Osteoblast (primary cell): Measurements from ENCODE around the gene C4orf54. TPM values are rescaled to one million over a fixed set of nuclear protein-coding genes. Genes with fewer than 3 reads are reported as not detected.

ENCODE experiments used
- DNase-seq: peaks from one replicate; pipeline ENCODE4 v3.0.0; 2011; ENCODE audit warnings: low spot score, mixed read lengths; ENCODE audit not compliant: insufficient read length; ENCODE audit errors: missing footprints
- H2AFZ ChIP-seq: 2 replicates; pipeline ENCODE4 v1.6.0; 2011; ENCODE audit warnings: mild to moderate bottlenecking, low read length
- H3K27ac ChIP-seq: 2 replicates; pipeline ENCODE4 v1.5.1; 2011; ENCODE audit warnings: mild to moderate bottlenecking, low read depth, low read length, moderate library complexity
- H3K27me3 ChIP-seq: 2 replicates; pipeline ENCODE4 v1.6.0; 2012; ENCODE audit warnings: mild to moderate bottlenecking, control low read depth, inconsistent platforms, low read length, moderate library complexity; ENCODE audit not compliant: insufficient read depth
- H3K36me3 ChIP-seq: 2 replicates; pipeline ENCODE4 v1.5.1; 2011; ENCODE audit warnings: mild to moderate bottlenecking, low read length, control low read depth, moderate library complexity; ENCODE audit not compliant: insufficient read depth
- H3K4me1 ChIP-seq: 2 replicates; pipeline ENCODE4 v1.5.1; 2011; ENCODE audit warnings: mild to moderate bottlenecking, low read length, control low read depth, moderate library complexity; ENCODE audit not compliant: insufficient read depth
- H3K4me2 ChIP-seq: 2 replicates; pipeline ENCODE4 v1.6.0; 2011; ENCODE audit warnings: mild to moderate bottlenecking, low read length; ENCODE audit not compliant: insufficient read depth
- H3K4me3 ChIP-seq: fragments of 200-600 bp; sonication (generic); 3 replicates; pipeline ENCODE4 v1.5.1; 2012; ENCODE audit warnings: mild to moderate bottlenecking, low read length, inconsistent platforms; ENCODE audit not compliant: insufficient read depth
- H3K79me2 ChIP-seq: 2 replicates; pipeline ENCODE4 v1.6.0; 2012; ENCODE audit warnings: mild to moderate bottlenecking, low read length, control low read depth, inconsistent platforms; ENCODE audit not compliant: insufficient read depth
- H3K9me3 ChIP-seq: 2 replicates; pipeline ENCODE4 v1.5.1; 2011; ENCODE audit warnings: low read depth, low read length, control low read depth
- H4K20me1 ChIP-seq: 2 replicates; pipeline ENCODE4 v1.6.0; 2012; ENCODE audit warnings: mild to moderate bottlenecking, low read length, control low read depth; ENCODE audit not compliant: insufficient read depth
- CTCF ChIP-seq: IDR thresholded peaks from 2 replicates; pipeline ENCODE4 v1.5.1; 2011; ENCODE audit warnings: mild to moderate bottlenecking, low read depth, low read length, moderate library complexity; ENCODE audit errors: extremely low read depth
- total RNA-seq: library from RNA; depleted of rRNA; stranded (reverse); fragments of >200 nt; gene quantifications from 2 replicates; pipeline ENCODE4 v1.2.3, GENCODE V29; 2012

The C4orf54 gene
- total RNA-seq, 1 donor, result under 0.01 TPM

- no peak overlapping the region for H2AFZ ChIP-seq
- no peaks in the 10 kb centered on the region for H3K27me3 ChIP-seq
- no peaks in the 10 kb centered on the region for H3K4me1 ChIP-seq
- TF ChIP-seq CTCF, result no peak
- H3K36me3 ChIP-seq, result no peaks in the 10 kb centered on the region
- H3K9me3 ChIP-seq, result no peaks in the 10 kb centered on the region
- DNase-seq, result no peak
- no peak overlapping the region for H3K4me3 ChIP-seq
- H4K20me1 ChIP-seq, result no peaks in the 10 kb centered on the region
- H3K4me2 ChIP-seq, result no peak overlapping the region
- H3K27ac ChIP-seq, result no peak overlapping the region
- H3K79me2 ChIP-seq, result no peaks in the 10 kb centered on the region
Observed at GRCh38 chr4:99614491-99614890, 43.1 kb downstream of the C4orf54 start.

DNA sequence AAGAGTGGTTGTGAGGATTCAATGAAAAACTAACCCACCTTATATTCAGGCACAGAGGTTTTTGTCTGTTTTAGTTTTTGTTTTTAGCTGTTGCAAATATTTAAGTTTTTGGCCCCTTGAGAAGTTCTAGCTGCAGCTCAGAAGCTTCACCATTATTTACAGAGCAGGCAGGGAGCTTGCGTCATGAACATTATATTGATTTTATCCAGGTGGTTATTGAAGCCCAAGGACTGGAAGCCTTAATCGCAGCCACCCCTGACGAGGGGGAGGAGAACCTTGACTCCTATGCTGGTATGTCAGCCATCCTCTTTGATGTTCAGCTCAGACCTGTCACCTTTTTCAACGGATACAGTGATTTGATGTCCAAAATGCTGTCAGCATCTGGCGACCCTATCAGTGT is 44.9 kb downstream of the C4orf54 start:
- TF ChIP-seq CTCF, result no peak
- Histone ChIP-seq H3K36me3 (no peaks in the 10 kb centered on the region), H3K79me2 (no peaks in the 10 kb centered on the region), H2AFZ (no peak overlapping the region), H3K4me1 (no peaks in the 10 kb centered on the region), H3K27ac (no peak overlapping the region), H3K9me3 (no peaks in the 10 kb centered on the region), H4K20me1 (no peaks in the 10 kb centered on the region), H3K4me2 (no peak overlapping the region), H3K4me3 (no peak overlapping the region), H3K27me3 (no peaks in the 10 kb centered on the region)
- no peak for DNase-seq

GRCh38 chr4:99612281-99612680 is 45.3 kb downstream of the C4orf54 start:
- TF ChIP-seq CTCF, result no peak
- H3K27ac ChIP-seq, result no peak overlapping the region
- H3K9me3 ChIP-seq, result no peaks in the 10 kb centered on the region
- H3K27me3 ChIP-seq, result no peaks in the 10 kb centered on the region
- DNase-seq, result no peak
- no peak overlapping the region for H3K4me2 ChIP-seq
- H3K4me3 ChIP-seq, result no peak overlapping the region
- H3K79me2 ChIP-seq, result no peaks in the 10 kb centered on the region
- H3K4me1 ChIP-seq, result no peaks in the 10 kb centered on the region
- no peak overlapping the region for H2AFZ ChIP-seq
- no peaks in the 10 kb centered on the region for H4K20me1 ChIP-seq
- no peaks in the 10 kb centered on the region for H3K36me3 ChIP-seq

- no peak for DNase-seq
- no peak overlapping the region for H3K4me3 ChIP-seq
- H3K27me3 ChIP-seq, result no peaks in the 10 kb centered on the region
- no peak overlapping the region for H3K4me2 ChIP-seq
- no peaks in the 10 kb centered on the region for H3K79me2 ChIP-seq
- no peak overlapping the region for H2AFZ ChIP-seq
- no peaks in the 10 kb centered on the region for H4K20me1 ChIP-seq
- H3K4me1 ChIP-seq, result no peaks in the 10 kb centered on the region
- H3K36me3 ChIP-seq, result no peaks in the 10 kb centered on the region
- no peaks in the 10 kb centered on the region for H3K9me3 ChIP-seq
- H3K27ac ChIP-seq, result no peak overlapping the region
- no peak for TF ChIP-seq CTCF
Observed at GRCh38 chr4:99610605-99611175, 46.9 kb downstream of the C4orf54 start.
